ENCODE measurements around the gene PRXL2A. TPM values are rescaled to one million over a fixed set of nuclear protein-coding genes. Genes with fewer than 3 reads are reported as not detected.
"Not testable (repeated sequence)": the region's sequence is repeated elsewhere in the genome, so short reads cannot be mapped to it uniquely, and the experiment has no call there.

The PRXL2A gene
- 8.5 and 11.5 TPM in 2 replicates for total RNA-seq

GRCh38 chr10:80408242-80409101, at the start of gene PRXL2A:
Gene PRXL2A, plus strand, starts transcription at chr10:80408551. Its CDS starts 11,917 bp downstream, at chr10:80420468.
- intact Hi-C loops (cut with micrococcal nuclease), result loop anchor here (5.0 kb wide), 1 partner anchor 34 kb away; no protein-coding TSS in a partner anchor

GRCh38 chr10:80358925-80359324, 49.4 kb upstream of the PRXL2A start:
- intact Hi-C loops (cut with micrococcal nuclease), result not testable (repeated sequence)

GRCh38 chr10:80359644-80360043, 48.7 kb upstream of the PRXL2A start:
- intact Hi-C loops (cut with micrococcal nuclease), result no loop called here

- intact Hi-C loops (cut with micrococcal nuclease), result no loop called here
Observed at GRCh38 chr10:80365510-80365909, 42.8 kb upstream of the PRXL2A start.

- intact Hi-C loops (cut with micrococcal nuclease), result no loop called here
Observed at GRCh38 chr10:80371467-80371866, 36.9 kb upstream of the PRXL2A start.

- intact Hi-C loops (cut with micrococcal nuclease), result no loop called here
Observed at GRCh38 chr10:80372675-80373074, 35.7 kb upstream of the PRXL2A start.

GRCh38 chr10:80373502-80373901, 34.8 kb upstream of the PRXL2A start:
- intact Hi-C loops (cut with micrococcal nuclease), result no loop called here

GRCh38 chr10:80379701-80380100, 28.6 kb upstream of the PRXL2A start:
- intact Hi-C loops (cut with micrococcal nuclease), result loop anchor here (5.0 kb wide), 1 partner anchor 638 kb away; no protein-coding TSS in a partner anchor

GRCh38 chr10:80380185-80380584, 28.2 kb upstream of the PRXL2A start:
- intact Hi-C loops (cut with micrococcal nuclease), result no loop called here

GRCh38 chr10:80382989-80383388, 25.4 kb upstream of the PRXL2A start:
- intact Hi-C loops (cut with micrococcal nuclease), result loop anchor here (1.0 to 2.0 kb wide), 3 partner anchors 60 to 214 kb away; no protein-coding TSS in a partner anchor

- intact Hi-C loops (cut with micrococcal nuclease), result no loop called here
Observed at GRCh38 chr10:80390740-80391139, 17.6 kb upstream of the PRXL2A start.

- intact Hi-C loops (cut with micrococcal nuclease), result no loop called here
Observed at GRCh38 chr10:80392250-80392649, 16.1 kb upstream of the PRXL2A start.

- intact Hi-C loops (cut with micrococcal nuclease), result no loop called here
Observed at GRCh38 chr10:80394358-80394916, 13.9 kb upstream of the PRXL2A start.

- intact Hi-C loops (cut with micrococcal nuclease), result no loop called here
Observed at GRCh38 chr10:80397014-80397413, 11.3 kb upstream of the PRXL2A start.

GRCh38 chr10:80400136-80400804, 8.1 kb upstream of the PRXL2A start:
- intact Hi-C loops (cut with micrococcal nuclease), result no loop called here

- intact Hi-C loops (cut with micrococcal nuclease), result loop anchor here (5.0 kb wide), 1 partner anchor 37 kb away; no protein-coding TSS in a partner anchor
Observed at GRCh38 chr10:80405035-80405434, 3.3 kb upstream of the PRXL2A start.

- intact Hi-C loops (cut with micrococcal nuclease), result loop anchor here (5.0 kb wide), 1 partner anchor 37 kb away; no protein-coding TSS in a partner anchor
Observed at GRCh38 chr10:80405626-80406025, 2.7 kb upstream of the PRXL2A start.

- intact Hi-C loops (cut with micrococcal nuclease), result loop anchor here (5.0 kb wide), 1 partner anchor 36 kb away; no protein-coding TSS in a partner anchor
Observed at GRCh38 chr10:80406204-80406603, 2.1 kb upstream of the PRXL2A start.

- intact Hi-C loops (cut with micrococcal nuclease), result loop anchor here (5.0 kb wide), 1 partner anchor 34 kb away; no protein-coding TSS in a partner anchor
Observed at GRCh38 chr10:80407812-80408241, 524 bp upstream of the PRXL2A start.

- intact Hi-C loops (cut with micrococcal nuclease), result loop anchor here (5.0 kb wide), 1 partner anchor 33 kb away; no protein-coding TSS in a partner anchor
Observed at GRCh38 chr10:80409121-80409520, 770 bp downstream of the PRXL2A start.

GRCh38 chr10:80410122-80410521, 1.8 kb downstream of the PRXL2A start:
- intact Hi-C loops (cut with micrococcal nuclease), result no loop called here
